HG02623 (cell line): ENCODE results near the gene LIMA1.
"Not testable (repeated sequence)": the region's sequence is repeated elsewhere in the genome, so short reads cannot be mapped to it uniquely, and the experiment has no call there.

ENCODE experiments used
- ATAC-seq: cut with Tn5 transposase; IDR thresholded peaks from one replicate; pipeline ENCODE4 v1.9.1; 2021; ENCODE audit warnings: moderate library complexity; ENCODE audit not compliant: unreplicated experiment

Gene LIMA1

GRCh38 chr12:50287271-50287670 lies 4.0 kb upstream of the LIMA1 start:
- no peak for ATAC-seq

GRCh38 chr12:50285253-50285652 lies 1.9 kb upstream of the LIMA1 start:
- ATAC-seq = no peak

- no peak for ATAC-seq
Measured at GRCh38 chr12:50282721-50283228, 545 bp downstream of the LIMA1 start.

GRCh38 chr12:50279501-50279900 lies 3.8 kb downstream of the LIMA1 start:
- ATAC-seq = no peak

- no peak for ATAC-seq
Measured at GRCh38 chr12:50276912-50277671, 6.2 kb downstream of the LIMA1 start.

GRCh38 chr12:50276068-50276467 lies 7.3 kb downstream of the LIMA1 start:
- no peak for ATAC-seq

- ATAC-seq = no peak
Measured at GRCh38 chr12:50275556-50275955, 7.8 kb downstream of the LIMA1 start.

GRCh38 chr12:50275127-50275526 lies 8.2 kb downstream of the LIMA1 start:
- not testable (repeated sequence) for ATAC-seq

- ATAC-seq = no peak
Measured at GRCh38 chr12:50271724-50272247, 11.5 kb downstream of the LIMA1 start.

GRCh38 chr12:50268482-50268881 lies 14.8 kb downstream of the LIMA1 start:
- ATAC-seq = no peak

- no peak for ATAC-seq
Measured at GRCh38 chr12:50265770-50266524, 17.4 kb downstream of the LIMA1 start.

- no peak for ATAC-seq
Measured at GRCh38 chr12:50263832-50264231, 19.5 kb downstream of the LIMA1 start.

GRCh38 chr12:50261654-50262053 lies 21.7 kb downstream of the LIMA1 start:
- ATAC-seq = no peak

GRCh38 chr12:50258167-50258551 lies 25.2 kb downstream of the LIMA1 start:
- no peak for ATAC-seq

- no peak for ATAC-seq
Measured at GRCh38 chr12:50257236-50258166, 25.8 kb downstream of the LIMA1 start.

GRCh38 chr12:50256761-50257160 lies 26.6 kb downstream of the LIMA1 start:
- ATAC-seq = no peak

GRCh38 chr12:50252977-50253602 lies 30.2 kb downstream of the LIMA1 start:
- ATAC-seq = no peak

GRCh38 chr12:50251619-50252252 lies 31.6 kb downstream of the LIMA1 start:
- no peak for ATAC-seq

GRCh38 chr12:50249464-50250182 lies 33.7 kb downstream of the LIMA1 start:
- ATAC-seq = no peak
